GM15510 (cell line): Measurements from ENCODE around the gene ULK1.

Experiments
- POLR2A ChIP-seq: IDR thresholded peaks from 3 replicates; pipeline ENCODE4 v1.6.1; 2011; ENCODE audit warnings: borderline replicate concordance; ENCODE audit not compliant: insufficient read length; ENCODE audit errors: extremely low read depth

The ULK1 gene

GRCh38 chr12:131948166-131948712 lies 53.8 kb downstream of the ULK1 start:
- TF ChIP-seq POLR2A, result no peak

DNA sequence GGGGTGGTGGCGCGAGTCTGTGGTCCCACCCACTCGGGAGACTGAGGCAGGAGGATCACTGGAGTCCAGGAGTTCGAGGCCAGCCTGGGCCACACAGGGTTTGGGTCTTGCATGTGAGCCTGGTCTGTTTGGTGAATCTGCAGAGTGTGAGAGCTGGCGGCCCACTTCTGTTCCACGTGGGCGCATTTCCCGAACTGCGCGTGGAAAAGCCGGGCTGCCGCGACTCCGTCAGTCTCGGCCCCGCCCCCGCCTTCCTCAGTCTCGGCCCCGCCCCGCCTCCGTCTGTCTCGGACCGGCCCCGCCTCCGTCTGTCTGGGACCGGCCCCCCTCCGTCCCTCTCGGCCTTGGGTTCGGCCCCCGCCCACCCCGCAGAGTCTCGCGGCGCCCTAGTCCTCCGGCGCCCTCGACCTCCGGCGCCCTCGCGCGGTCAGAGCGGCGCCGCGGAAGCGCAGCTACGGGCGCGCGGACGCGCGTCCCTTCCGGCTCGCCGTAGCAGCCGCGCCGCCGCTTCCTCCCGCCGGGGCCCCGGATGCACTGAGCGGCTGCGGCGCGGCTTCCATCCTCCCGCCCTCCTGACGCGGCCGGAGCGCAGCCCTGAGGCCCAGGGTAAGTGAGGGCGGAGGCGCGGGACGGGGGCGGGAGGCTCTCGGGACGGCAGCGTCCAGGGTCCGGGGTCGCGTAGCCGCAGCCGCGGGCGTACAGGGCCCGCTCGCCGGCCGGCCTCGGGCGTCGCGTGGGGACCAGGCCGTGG lies 55.2 kb downstream of the ULK1 start, which contains the start of gene EP400:
TSS of gene EP400 (plus strand) at position 512 of the 751 bp plus-strand sequence. CDS start 10,678 bp downstream, outside the sequence.
- peak; percentile 72 for TF ChIP-seq POLR2A

DNA sequence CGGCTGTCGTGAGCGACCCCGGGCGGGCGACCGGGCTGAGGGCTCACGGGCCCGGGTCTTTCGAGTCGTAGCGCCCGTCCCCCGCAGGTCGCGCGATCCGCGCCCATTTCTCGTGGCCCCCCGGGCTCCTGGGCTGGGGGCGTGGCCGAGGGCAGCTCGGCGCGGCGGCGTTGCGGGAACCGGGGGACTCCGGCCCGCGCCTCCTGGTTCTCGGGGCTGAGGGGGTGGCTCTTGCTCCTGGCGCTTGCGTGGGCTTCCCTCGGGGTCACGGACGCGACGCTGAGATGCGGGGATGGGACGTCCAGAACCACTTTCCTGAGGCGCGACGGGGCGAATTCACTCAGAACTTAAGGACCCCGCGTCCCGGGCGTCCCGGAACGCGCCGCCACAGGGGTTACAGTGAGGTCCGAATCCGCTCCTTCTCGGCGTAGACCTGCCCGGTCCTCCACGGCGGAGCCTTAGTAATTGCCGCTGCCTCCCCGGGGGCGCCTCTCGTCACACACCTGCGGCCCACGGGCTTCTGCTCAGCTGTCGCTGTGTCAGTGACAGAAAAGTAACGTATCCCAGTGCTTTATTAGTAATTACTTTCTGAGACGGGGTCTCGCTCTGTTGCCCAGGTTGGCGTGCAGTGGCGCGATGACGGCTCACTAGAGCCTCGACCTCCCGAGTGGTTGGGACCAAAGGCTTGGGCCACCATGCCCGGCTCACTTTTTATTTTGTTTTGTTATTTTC lies 55.9 kb downstream of the ULK1 start:
- no peak for TF ChIP-seq POLR2A

- no peak for TF ChIP-seq POLR2A
Measured at GRCh38 chr12:131959116-131959515, 64.7 kb downstream of the ULK1 start.

GRCh38 chr12:131959641-131960589 lies 65.5 kb downstream of the ULK1 start:
- TF ChIP-seq POLR2A, result no peak

DNA sequence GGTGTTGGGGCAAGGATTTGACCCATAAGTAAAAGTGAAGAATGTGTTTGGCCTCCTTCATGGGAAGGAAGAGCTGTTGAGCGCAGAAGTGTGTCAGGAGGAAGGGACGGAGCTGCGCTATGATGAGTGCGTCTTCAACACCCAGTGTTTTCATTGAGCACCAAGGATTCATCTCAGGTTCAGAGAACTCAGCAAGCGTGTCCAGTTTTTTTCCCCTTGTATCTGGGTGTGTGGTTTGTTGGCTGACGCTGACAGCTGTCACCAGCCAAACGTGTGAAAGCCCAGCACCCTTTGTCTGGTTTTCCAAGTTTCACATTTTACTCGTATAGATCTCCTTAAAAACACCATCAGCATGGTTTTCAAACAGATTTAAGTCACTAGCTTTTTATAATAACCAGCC lies 67.6 kb downstream of the ULK1 start:
- no peak for TF ChIP-seq POLR2A

- TF ChIP-seq POLR2A, result no peak
Measured at GRCh38 chr12:131963381-131963780, 69.0 kb downstream of the ULK1 start.

- TF ChIP-seq POLR2A, result no peak
Measured at GRCh38 chr12:131965073-131965472, 70.7 kb downstream of the ULK1 start.

- no peak for TF ChIP-seq POLR2A
Measured at GRCh38 chr12:131971226-131971625, 76.8 kb downstream of the ULK1 start.
